ENCODE data around the gene TNS3.

Gene TNS3

GRCh38 chr7:47563521-47563920 lies 18.4 kb downstream of the TNS3 start:
- no peak for DNase-seq (ENCODE audit: low read depth, low spot score)

- DNase-seq (ENCODE audit: low read depth, low spot score), result no peak
These were observed 20.0 kb downstream of the TNS3 start for GRCh38 chr7:47561715-47562446.

GRCh38 chr7:47559306-47560220 lies 22.3 kb downstream of the TNS3 start:
- no peak for DNase-seq (ENCODE audit: low read depth, low spot score)

- DNase-seq (ENCODE audit: low read depth, low spot score), result no peak
These were observed 23.9 kb downstream of the TNS3 start for GRCh38 chr7:47557694-47558670.

GRCh38 chr7:47557317-47557693 lies 24.6 kb downstream of the TNS3 start:
- no peak for DNase-seq (ENCODE audit: low read depth, low spot score)

GRCh38 chr7:47556511-47557180 lies 25.3 kb downstream of the TNS3 start:
- no peak for DNase-seq (ENCODE audit: low read depth, low spot score)

- no peak for DNase-seq (ENCODE audit: low read depth, low spot score)
These were observed 28.6 kb downstream of the TNS3 start for GRCh38 chr7:47553309-47553708.

GRCh38 chr7:47552621-47553020 lies 29.3 kb downstream of the TNS3 start:
- no peak for DNase-seq (ENCODE audit: low read depth, low spot score)

- no peak for DNase-seq (ENCODE audit: low read depth, low spot score)
These were observed 30.1 kb downstream of the TNS3 start for GRCh38 chr7:47551668-47552440.

- DNase-seq (ENCODE audit: low read depth, low spot score), result no peak
These were observed 31.0 kb downstream of the TNS3 start for GRCh38 chr7:47550788-47551470.

GRCh38 chr7:47549916-47550315 lies 32.0 kb downstream of the TNS3 start:
- DNase-seq (ENCODE audit: low read depth, low spot score), result no peak

- DNase-seq (ENCODE audit: low read depth, low spot score), result no peak
These were observed 32.5 kb downstream of the TNS3 start for GRCh38 chr7:47549397-47549796.

- DNase-seq (ENCODE audit: low read depth, low spot score), result no peak
These were observed 33.4 kb downstream of the TNS3 start for GRCh38 chr7:47548546-47548945.

- DNase-seq (ENCODE audit: low read depth, low spot score), result no peak
These were observed 35.0 kb downstream of the TNS3 start for GRCh38 chr7:47546733-47547494.

GRCh38 chr7:47546171-47546570 lies 35.7 kb downstream of the TNS3 start:
- DNase-seq (ENCODE audit: low read depth, low spot score), result no peak

GRCh38 chr7:47544416-47544815 lies 37.5 kb downstream of the TNS3 start:
- no peak for DNase-seq (ENCODE audit: low read depth, low spot score)

- DNase-seq (ENCODE audit: low read depth, low spot score), result no peak
These were observed 38.2 kb downstream of the TNS3 start for GRCh38 chr7:47543714-47544113.

GRCh38 chr7:47543056-47543455 lies 38.9 kb downstream of the TNS3 start:
- no peak for DNase-seq (ENCODE audit: low read depth, low spot score)

- no peak for DNase-seq (ENCODE audit: low read depth, low spot score)
These were observed 39.9 kb downstream of the TNS3 start for GRCh38 chr7:47542051-47542450.
